Psoas muscle (tissue), 8 donors: ENCODE data around the gene OAF. TPM values are rescaled to one million over a fixed set of nuclear protein-coding genes. Genes with fewer than 3 reads are reported as not detected.

ENCODE experiments used
- ATAC-seq, 4 donors: fragments of 200-7000 bp; cut with Tn5 transposase; one replicate each; pipeline ENCODE4 v1.9.1; 2020; ENCODE audit warnings: moderate library complexity in 3 of 4, mild to moderate bottlenecking in 2 of 4
- DNase-seq, 2 donors: peaks; one replicate each; pipeline ENCODE4 v3.0.0-alpha.2; 2020
- H3K27ac ChIP-seq: fragments of 200-600 bp; one replicate; pipeline ENCODE4 v1.8.0; 2022
- H3K27me3 ChIP-seq, 3 donors: fragments of 200-600 bp in 1 of 3; one replicate each; pipeline versions ENCODE4 v1.6.1 to v1.8.0; 2013 to 2022; ENCODE audit warnings: low read length in 2 of 3, mild to moderate bottlenecking in 2 of 3, moderate library complexity in 1 of 3; ENCODE audit not compliant: insufficient read depth in 3 of 3
- H3K36me3 ChIP-seq, 2 donors: fragments of 200-600 bp in 1 of 2; one replicate each; pipeline versions ENCODE4 v1.6.1 to v1.8.0; 2013 to 2022; ENCODE audit warnings: low read depth in 1 of 2, mild to moderate bottlenecking in 1 of 2, moderate library complexity in 1 of 2; ENCODE audit not compliant: insufficient read depth in 1 of 2
- H3K4me1 ChIP-seq: fragments of 200-600 bp; one replicate; pipeline ENCODE4 v1.8.0; 2022
- H3K4me3 ChIP-seq: fragments of 200-600 bp; one replicate; pipeline ENCODE4 v1.8.0; 2022; ENCODE audit warnings: mild to moderate bottlenecking
- H3K9me3 ChIP-seq: fragments of 200-600 bp; one replicate; pipeline ENCODE4 v1.8.0; 2022
- WGBS, 3 donors: extraction: QIAGEN DNeasy Blood & Tissue Kit; methylation state at CpG; one replicate each; pipeline versions ENCODE4 v1.1.6 to v1.1.7; 2013; 5-methylcytosine and 5-hydroxymethylcytosine counted together
- intact Hi-C, 2 donors: fragments of 100-400 bp; cut with DNase I; formaldehyde crosslinking; loops; one replicate each; pipeline versions ENCODE4 v1.11.0 to v1.14.2; 2022
- polyA plus RNA-seq, 3 donors: library from polyadenylated mRNA; stranded (reverse); fragments of 200-250 nt; gene quantifications; one replicate each; pipeline ENCODE4 v1.2.3, GENCODE V29; 2013
- total RNA-seq, 4 donors: library from RNA; stranded (reverse); fragmentation: NEBNext Ultra II Directional in 2 of 4; extraction: Animal tissue kit (Norgen Biotek cat#: 25700) in 2 of 4; gene quantifications; one replicate each; pipeline versions ENCODE4 v1.2.1 to v1.2.4, GENCODE V29; 2021 to 2023
- TF ChIP-seq, protein P1 (sequence below): fragments of 200-600 bp; IDR thresholded peaks from one replicate; pipeline ENCODE4 v1.8.0; 2022; ENCODE audit warnings: antibody characterized with exemption
- donor health status: healthy with polysubstance abuse.
- donor health status: DM: no; HTN: no; CAD: no; lungs with moderate emphysema.
- donor health status: Bipolar disorder and iron deficiency.
- donor health status: healthy.
- donor health status: DM: yes; HTN: yes; CAD: no.
- donor health status: DM: no; HTN: no; CAD: no.
- donor health status: DM: no; HTN: no; CAD: no.
- donor health status: DM: yes; HTN: yes; CAD: no.

OAF gene
- total and polyA plus RNA-seq, 7 donors = 3.2 to 15.3 (median 8.1) TPM

DNA sequence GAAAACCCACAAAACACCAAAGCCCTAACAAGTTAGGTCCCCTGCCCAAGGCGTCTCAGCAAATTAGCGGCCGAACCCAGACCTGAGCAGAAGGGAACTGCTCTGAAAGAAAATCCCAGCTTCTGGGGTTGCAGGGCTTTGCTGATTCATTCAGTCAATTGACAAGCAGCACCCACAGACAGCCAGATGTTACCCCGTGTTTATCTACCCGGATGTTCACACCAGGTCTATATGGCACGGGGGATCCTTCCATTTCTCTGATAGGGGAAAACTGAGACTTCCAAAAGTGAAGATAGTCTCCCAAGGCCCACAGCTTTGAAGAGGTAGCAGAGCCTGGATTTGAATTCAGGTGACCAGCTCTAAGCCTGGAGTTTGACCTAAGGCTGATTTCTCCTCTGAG, 14.0 kb upstream of the OAF start:
- Histone ChIP-seq H3K36me3 (no peaks in the 10 kb centered on the region), H3K4me3 (no peak overlapping the region), H3K27me3 (peaks cover 0 to 3% (median 0%) of the 10 kb centered on the region in 3 donors), H3K4me1 (no peaks in the 10 kb centered on the region), H3K9me3 (no peaks in the 10 kb centered on the region), H3K27ac (no peak overlapping the region)
- ATAC-seq (no peak), DNase-seq (peak in 1 of 2 donors; percentile 8)
- TF ChIP-seq, protein P1, sequence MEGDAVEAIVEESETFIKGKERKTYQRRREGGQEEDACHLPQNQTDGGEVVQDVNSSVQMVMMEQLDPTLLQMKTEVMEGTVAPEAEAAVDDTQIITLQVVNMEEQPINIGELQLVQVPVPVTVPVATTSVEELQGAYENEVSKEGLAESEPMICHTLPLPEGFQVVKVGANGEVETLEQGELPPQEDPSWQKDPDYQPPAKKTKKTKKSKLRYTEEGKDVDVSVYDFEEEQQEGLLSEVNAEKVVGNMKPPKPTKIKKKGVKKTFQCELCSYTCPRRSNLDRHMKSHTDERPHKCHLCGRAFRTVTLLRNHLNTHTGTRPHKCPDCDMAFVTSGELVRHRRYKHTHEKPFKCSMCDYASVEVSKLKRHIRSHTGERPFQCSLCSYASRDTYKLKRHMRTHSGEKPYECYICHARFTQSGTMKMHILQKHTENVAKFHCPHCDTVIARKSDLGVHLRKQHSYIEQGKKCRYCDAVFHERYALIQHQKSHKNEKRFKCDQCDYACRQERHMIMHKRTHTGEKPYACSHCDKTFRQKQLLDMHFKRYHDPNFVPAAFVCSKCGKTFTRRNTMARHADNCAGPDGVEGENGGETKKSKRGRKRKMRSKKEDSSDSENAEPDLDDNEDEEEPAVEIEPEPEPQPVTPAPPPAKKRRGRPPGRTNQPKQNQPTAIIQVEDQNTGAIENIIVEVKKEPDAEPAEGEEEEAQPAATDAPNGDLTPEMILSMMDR = no peak
- 85 to 93% (median 89%) methylated on average over 6 of the region's 6 CpGs for WGBS, 3 donors
- intact Hi-C loops = no loop called here

DNA sequence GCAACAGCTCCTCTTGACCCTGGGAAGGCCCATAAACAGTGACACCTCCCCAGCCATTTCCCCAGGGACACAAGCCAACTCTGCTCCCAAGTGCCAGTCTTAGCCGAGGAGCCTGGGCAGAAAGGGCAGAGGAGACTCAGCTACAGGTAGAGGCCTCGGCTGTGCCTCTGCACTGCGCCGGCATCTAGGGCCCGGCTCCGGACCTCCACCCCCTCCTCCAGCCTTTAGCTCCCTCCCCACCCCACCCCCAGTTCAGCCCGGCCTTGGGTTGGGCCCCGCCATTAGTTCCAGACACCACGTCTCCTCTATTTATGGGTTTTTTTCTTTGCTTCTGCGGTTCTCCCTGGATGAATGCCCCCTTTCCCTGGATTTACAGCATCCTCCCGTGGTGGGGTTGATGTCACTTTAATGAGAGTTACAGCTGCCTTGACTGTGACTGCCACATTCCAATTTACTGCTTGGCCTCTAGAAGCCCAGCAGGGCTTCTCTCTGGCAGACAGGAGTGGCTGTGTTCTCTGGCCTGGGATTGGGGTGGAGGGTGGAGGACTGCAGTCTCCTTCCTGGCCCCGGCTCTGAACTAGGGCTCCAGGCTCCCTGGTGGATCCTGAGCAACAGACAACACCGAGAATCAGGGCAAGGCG, 13.5 kb upstream of the OAF start:
- DNase-seq (peak in 1 of 2 donors; percentile 68), ATAC-seq (peak in 1 of 4 donors; percentile 42)
- TF ChIP-seq, protein P1 = no peak
- WGBS, 3 donors = 39 to 54% (median 41%) methylated on average over 9 to 14 of the region's 14 CpGs
- Histone ChIP-seq H3K27me3 (no peaks in the 10 kb centered on the region), H3K27ac (no peak overlapping the region), H3K36me3 (no peaks in the 10 kb centered on the region), H3K4me1 (no peaks in the 10 kb centered on the region), H3K4me3 (no peak overlapping the region), H3K9me3 (no peaks in the 10 kb centered on the region)
- intact Hi-C loops = no loop called here

DNA sequence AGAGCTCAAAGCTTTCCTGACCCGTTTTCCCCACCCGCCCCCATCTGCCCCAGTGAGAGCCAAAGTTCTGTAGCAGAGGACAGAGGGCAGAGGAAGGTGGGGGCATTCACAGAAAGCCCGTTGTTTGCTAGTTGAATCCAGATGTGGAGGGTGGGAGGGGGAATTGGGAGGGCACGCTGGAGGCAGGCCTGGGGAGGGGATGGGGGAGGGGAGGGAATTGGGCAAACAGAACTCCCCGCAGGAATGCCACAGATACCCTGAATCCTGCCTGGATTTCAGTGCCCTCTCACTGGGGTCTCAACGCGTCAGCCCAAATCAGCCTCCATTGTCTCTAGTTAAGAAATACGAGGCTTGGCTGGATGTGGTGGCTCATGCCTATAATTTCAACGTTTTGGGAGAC, 12.9 kb upstream of the OAF start:
- no peak for ATAC-seq
- H3K36me3 ChIP-seq = no peaks in the 10 kb centered on the region
- TF ChIP-seq, protein P1 = no peak
- H3K4me1 ChIP-seq = no peaks in the 10 kb centered on the region
- DNase-seq = no peak
- 50 to 56% (median 56%) methylated on average over 9 of the region's 9 CpGs for WGBS, 3 donors
- no peak overlapping the region for H3K27ac ChIP-seq
- no peaks in the 10 kb centered on the region for H3K27me3 ChIP-seq
- no peak overlapping the region for H3K4me3 ChIP-seq
- H3K9me3 ChIP-seq = no peaks in the 10 kb centered on the region
- intact Hi-C loops = no loop called here

DNA sequence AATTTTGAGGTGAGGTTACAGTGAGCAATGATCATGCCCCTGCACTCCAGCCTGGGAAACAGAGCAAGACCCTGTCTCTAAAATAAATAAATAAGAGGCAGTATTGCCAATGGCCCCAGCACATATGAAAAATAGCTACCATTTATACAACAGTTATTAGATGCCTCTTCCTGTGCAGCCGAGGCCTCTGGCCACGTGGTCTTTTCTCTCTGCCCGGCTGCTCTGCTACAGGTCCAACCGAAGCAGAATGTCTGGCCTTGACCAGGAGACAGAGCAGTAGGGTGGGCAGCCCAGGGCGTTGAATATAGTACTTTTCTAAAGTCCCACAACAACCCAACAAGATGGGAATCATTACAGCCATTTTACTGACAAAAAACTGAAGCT, 12.4 kb upstream of the OAF start:
- ATAC-seq = no peak

More for the DNA sequence above, 12.4 kb upstream of the OAF start:
- TF ChIP-seq, protein P1 = no peak
- Histone ChIP-seq H3K4me1 (no peaks in the 10 kb centered on the region), H3K27me3 (no peaks in the 10 kb centered on the region), H3K36me3 (no peaks in the 10 kb centered on the region), H3K27ac (no peak overlapping the region), H3K9me3 (no peaks in the 10 kb centered on the region), H3K4me3 (no peak overlapping the region)
- DNase-seq = peak in 1 of 2 donors; percentile 7
- intact Hi-C loops = no loop called here
- WGBS, 3 donors = 58 to 67% (median 61%) methylated on average over 5 of the region's 5 CpGs
